Lung (tissue), 12 donors: ENCODE measurements around the gene ERVK3-1. TPM values are rescaled to one million over a fixed set of nuclear protein-coding genes. Genes with fewer than 3 reads are reported as not detected.
A peak's percentile ranks its signal among the peaks of the same experiment; 100 is the strongest.

Source experiments
- ATAC-seq: fragments of 200-7000 bp; cut with Tn5 transposase; one replicate; pipeline ENCODE4 v1.9.1; 2020; ENCODE audit warnings: moderate number of reproducible peaks; ENCODE audit not compliant: insufficient read depth, low FRiP score
- DNase-seq, 3 donors: peaks; one replicate each; pipeline ENCODE4 v3.0.0-alpha.2; 2013 to 2017
- H3K27ac ChIP-seq, 2 donors: one replicate each; pipeline ENCODE4 v1.5.1; 2013; ENCODE audit warnings: mild to moderate bottlenecking in 2 of 2, moderate library complexity in 2 of 2, control low read depth in 1 of 2, inconsistent platforms in 1 of 2, low read depth in 1 of 2, low read length in 1 of 2
- H3K27me3 ChIP-seq, 3 donors: one replicate each; pipeline ENCODE4 v1.5.1; 2013; ENCODE audit warnings: low read length in 2 of 3; ENCODE audit not compliant: control insufficient read depth in 3 of 3, insufficient read depth in 3 of 3
- H3K36me3 ChIP-seq, 4 donors: one replicate each; pipeline ENCODE4 v1.5.1; 2013; ENCODE audit warnings: low read length in 4 of 4, mild to moderate bottlenecking in 1 of 4, moderate library complexity in 1 of 4; ENCODE audit not compliant: control insufficient read depth in 4 of 4, insufficient read depth in 4 of 4
- H3K4me1 ChIP-seq, 5 donors: one replicate each; pipeline ENCODE4 v1.5.1; 2013; ENCODE audit warnings: low read length in 5 of 5, mild to moderate bottlenecking in 2 of 5, moderate library complexity in 1 of 5; ENCODE audit not compliant: control insufficient read depth in 5 of 5, insufficient read depth in 5 of 5
- H3K4me3 ChIP-seq: one replicate; pipeline ENCODE4 v1.5.1; 2013; ENCODE audit warnings: mild to moderate bottlenecking, control low read depth, moderate library complexity
- H3K9ac ChIP-seq, 2 donors: one replicate each; pipeline ENCODE4 v1.5.1; 2013; ENCODE audit warnings: low read length in 2 of 2, control low read depth in 1 of 2; ENCODE audit not compliant: insufficient read depth in 1 of 2
- H3K9me3 ChIP-seq, 4 donors: one replicate each; pipeline ENCODE4 v1.5.1; 2013; ENCODE audit warnings: low read length in 3 of 4, mild to moderate bottlenecking in 1 of 4, moderate library complexity in 1 of 4; ENCODE audit not compliant: control insufficient read depth in 4 of 4, insufficient read depth in 3 of 4
- WGBS, 2 donors: extraction: QIAGEN DNeasy Blood & Tissue Kit; methylation state at CpG; one replicate each; pipeline ENCODE4 v1.1.7; 2013; 5-methylcytosine and 5-hydroxymethylcytosine counted together
- polyA plus RNA-seq, 2 donors: library from polyadenylated mRNA; stranded (reverse); fragments of 200-250 nt; gene quantifications; one replicate each; pipeline ENCODE4 v1.2.1, GENCODE V29; 2013
- total RNA-seq, 2 donors: library from RNA; depleted of rRNA in 1 of 2; stranded (reverse); fragments of >200 nt in 1 of 2; gene quantifications; one replicate each; pipeline ENCODE4 v1.2.1, GENCODE V29; 2014 to 2021
- TF ChIP-seq, protein P1 (sequence below): IDR thresholded peaks from 2 replicates; pipeline ENCODE4 v1.5.1; 2012; ENCODE audit warnings: mild to moderate bottlenecking; ENCODE audit errors: control extremely low read depth, extremely low read depth
- donor health status: control.
- donor health status: control.
- donor health status: Bipolar disorder and iron deficiency.
- donor health status: healthy.
- donor health status: DM: yes; HTN: yes; CAD: no.

The ERVK3-1 gene
- total and polyA plus RNA-seq, 4 donors = 31.8 to 58.8 (median 38.1) TPM

DNA sequence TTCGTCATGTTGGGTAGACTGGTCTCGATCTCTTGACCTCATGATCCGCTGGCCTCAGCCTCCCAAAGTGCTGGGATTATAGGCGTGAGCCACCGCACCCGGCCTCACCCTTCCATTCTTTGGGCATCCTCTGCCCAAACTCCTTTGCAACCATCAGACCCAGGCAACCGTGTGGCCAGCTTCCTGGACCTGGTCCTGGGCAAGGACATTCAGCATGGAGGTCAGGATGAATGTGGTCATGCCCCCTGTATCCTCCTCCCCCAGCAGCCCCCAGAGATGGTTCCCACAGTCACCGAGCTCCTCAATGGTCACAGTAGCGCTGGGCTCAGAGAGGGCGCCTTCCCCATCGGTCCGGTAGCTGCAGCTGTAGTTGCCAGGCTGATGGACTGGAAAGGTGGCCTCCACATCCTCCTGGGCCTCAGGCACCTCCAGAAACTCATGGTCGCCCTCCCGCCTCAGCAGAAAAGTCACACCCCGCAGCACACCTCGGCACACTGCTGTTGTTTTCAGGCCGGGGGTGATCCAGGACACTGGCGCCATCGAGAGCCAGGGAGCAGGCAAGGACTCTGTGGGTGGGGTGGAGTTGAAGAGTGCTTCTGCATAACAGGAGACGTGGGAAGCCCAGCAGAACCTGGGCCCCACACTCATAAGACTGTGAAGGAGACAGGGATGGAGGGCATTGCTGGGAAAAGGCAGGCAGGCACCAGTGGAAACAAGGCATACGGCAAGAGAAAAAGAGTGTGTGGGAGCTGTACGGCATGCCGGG lies 47.0 kb downstream of the ERVK3-1 start:
- Histone ChIP-seq H3K36me3 (peaks cover 0 to 5% (median 0%) of the 10 kb centered on the region in 4 donors), H3K27me3 (peaks cover 0 to 47% (median 39%) of the 10 kb centered on the region in 3 donors), H3K4me3 (no peak overlapping the region), H3K27ac (no peak overlapping the region), H3K4me1 (peaks cover 0 to 29% (median 2%) of the 10 kb centered on the region in 5 donors), H3K9me3 (peaks cover 0 to 10% (median 0%) of the 10 kb centered on the region in 4 donors), H3K9ac (no peak overlapping the region)
- TF ChIP-seq, protein P1, sequence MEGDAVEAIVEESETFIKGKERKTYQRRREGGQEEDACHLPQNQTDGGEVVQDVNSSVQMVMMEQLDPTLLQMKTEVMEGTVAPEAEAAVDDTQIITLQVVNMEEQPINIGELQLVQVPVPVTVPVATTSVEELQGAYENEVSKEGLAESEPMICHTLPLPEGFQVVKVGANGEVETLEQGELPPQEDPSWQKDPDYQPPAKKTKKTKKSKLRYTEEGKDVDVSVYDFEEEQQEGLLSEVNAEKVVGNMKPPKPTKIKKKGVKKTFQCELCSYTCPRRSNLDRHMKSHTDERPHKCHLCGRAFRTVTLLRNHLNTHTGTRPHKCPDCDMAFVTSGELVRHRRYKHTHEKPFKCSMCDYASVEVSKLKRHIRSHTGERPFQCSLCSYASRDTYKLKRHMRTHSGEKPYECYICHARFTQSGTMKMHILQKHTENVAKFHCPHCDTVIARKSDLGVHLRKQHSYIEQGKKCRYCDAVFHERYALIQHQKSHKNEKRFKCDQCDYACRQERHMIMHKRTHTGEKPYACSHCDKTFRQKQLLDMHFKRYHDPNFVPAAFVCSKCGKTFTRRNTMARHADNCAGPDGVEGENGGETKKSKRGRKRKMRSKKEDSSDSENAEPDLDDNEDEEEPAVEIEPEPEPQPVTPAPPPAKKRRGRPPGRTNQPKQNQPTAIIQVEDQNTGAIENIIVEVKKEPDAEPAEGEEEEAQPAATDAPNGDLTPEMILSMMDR = no peak
- no peak for ATAC-seq
- peak in 1 of 3 donors; percentile 11 for DNase-seq
- 85 to 93% methylated on average over 23 of the region's 23 CpGs for WGBS, 2 donors

- Histone ChIP-seq H3K27ac (no peak within 1 kb of the TSS), H3K9me3 (peaks cover 0 to 10% (median 0%) of the 10 kb centered on the region in 4 donors), H3K4me3 (no peak within 1 kb of the TSS), H3K9ac (no peak within 1 kb of the TSS), H3K4me1 (peaks cover 0 to 37% (median 2%) of the 10 kb centered on the region in 5 donors), H3K36me3 (peaks cover 0 to 5% (median 0%) of the 10 kb centered on the region in 4 donors), H3K27me3 (peaks cover 0 to 42% (median 35%) of the 10 kb centered on the region in 3 donors)
- TF ChIP-seq, protein P1 = no peak
- DNase-seq (peak in 1 of 3 donors; percentile 10), ATAC-seq (no peak)
- 83 to 88% methylated on average over 26 of the region's 26 CpGs for WGBS, 2 donors
These were observed 47.8 kb downstream of the ERVK3-1 start, which contains the start of gene A1BG for GRCh38 chr19:58352760-58353671. A1BG (minus strand) TSS chr19:58353492; CDS start chr19:58353437, 55 bp downstream.

DNA sequence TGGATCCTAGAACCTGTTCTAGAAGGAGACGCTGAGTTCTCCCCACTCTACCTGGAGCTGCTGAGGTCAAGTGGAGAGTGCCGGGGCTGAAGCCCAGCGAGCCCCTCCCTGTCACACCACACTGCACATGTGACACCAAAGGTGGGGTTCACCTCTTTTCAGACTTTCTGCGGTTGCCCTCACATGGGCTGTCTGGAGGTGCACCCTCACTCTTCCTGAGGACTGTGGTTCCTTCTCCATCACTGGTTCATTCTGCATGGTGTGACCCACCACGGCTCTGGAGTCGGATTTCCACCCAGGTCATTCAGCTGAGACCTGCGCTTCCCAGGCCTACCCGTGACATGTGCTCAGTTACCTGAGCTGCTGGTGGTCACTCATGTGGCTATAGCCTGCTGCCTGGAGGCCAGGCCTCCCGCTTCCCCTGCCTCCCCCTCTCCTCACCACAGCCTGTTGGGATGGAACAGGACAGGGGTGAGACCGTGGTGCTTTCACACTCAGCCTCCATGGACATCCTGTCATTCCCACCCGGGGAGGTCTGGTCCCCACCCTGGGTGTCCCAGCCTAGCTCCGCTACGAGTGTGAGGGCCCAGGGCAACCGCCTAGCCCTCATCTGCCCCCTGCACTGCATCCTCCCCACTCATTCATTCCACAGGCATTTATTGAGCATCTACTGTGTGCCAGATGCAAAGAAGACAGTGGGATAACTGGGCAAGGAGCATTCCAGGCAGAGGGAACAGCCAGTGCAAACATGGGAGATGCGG lies 48.7 kb downstream of the ERVK3-1 start:
- Histone ChIP-seq H3K9me3 (peaks cover 0 to 10% (median 0%) of the 10 kb centered on the region in 4 donors), H3K27me3 (peaks cover 0 to 33% (median 26%) of the 10 kb centered on the region in 3 donors), H3K36me3 (peaks cover 0 to 5% (median 0%) of the 10 kb centered on the region in 4 donors), H3K4me1 (peaks cover 0 to 39% (median 2%) of the 10 kb centered on the region in 5 donors), H3K27ac (no peak overlapping the region), H3K4me3 (no peak overlapping the region), H3K9ac (no peak overlapping the region)
- ATAC-seq (no peak), DNase-seq (peak in 1 of 3 donors; percentile 11)
- 88 to 89% methylated on average over 15 of the region's 15 CpGs for WGBS, 2 donors
- TF ChIP-seq, protein P1 = no peak
